Measurements from ENCODE around the gene BOLA1. TPM values are rescaled to one million over a fixed set of nuclear protein-coding genes. Genes with fewer than 3 reads are reported as not detected.
"Not testable (repeated sequence)": the region's sequence is repeated elsewhere in the genome, so short reads cannot be mapped to it uniquely, and the experiment has no call there.

The BOLA1 gene
- total RNA-seq, 1 experiment from 2014 or later = 17.4 TPM

GRCh38 chr1:149860684-149861496, 38.5 kb upstream of the BOLA1 start:
- H3K9me3 Mint-ChIP-seq (ENCODE audit: unreplicated experiment); H3K4me1 Mint-ChIP-seq (ENCODE audit: insufficient read depth, unreplicated experiment); H3K4me3 Mint-ChIP-seq (ENCODE audit: unreplicated experiment); H3K27ac Mint-ChIP-seq (ENCODE audit: low read depth, unreplicated experiment); DNase-seq (ENCODE audit: unreplicated experiment); CTCF ChIA-PET; intact Hi-C loops (cut with micrococcal nuclease); H3K27me3 Mint-ChIP-seq (ENCODE audit: insufficient read depth, unreplicated experiment); H3K36me3 Mint-ChIP-seq (ENCODE audit: insufficient read depth, unreplicated experiment); BruUV-seq (replicated peaks); POLR2A ChIA-PET: not testable (repeated sequence)

- CTCF ChIA-PET; BruUV-seq (replicated peaks); H3K36me3 Mint-ChIP-seq (ENCODE audit: insufficient read depth, unreplicated experiment); H3K9me3 Mint-ChIP-seq (ENCODE audit: unreplicated experiment); H3K4me1 Mint-ChIP-seq (ENCODE audit: insufficient read depth, unreplicated experiment); H3K27ac Mint-ChIP-seq (ENCODE audit: low read depth, unreplicated experiment); DNase-seq (ENCODE audit: unreplicated experiment); H3K4me3 Mint-ChIP-seq (ENCODE audit: unreplicated experiment); intact Hi-C loops (cut with micrococcal nuclease); H3K27me3 Mint-ChIP-seq (ENCODE audit: insufficient read depth, unreplicated experiment); POLR2A ChIA-PET: not testable (repeated sequence)
These were observed 37.8 kb upstream of the BOLA1 start for GRCh38 chr1:149861497-149862054.

GRCh38 chr1:149866887-149867286, 32.5 kb upstream of the BOLA1 start:
- intact Hi-C loops (cut with micrococcal nuclease); H3K9me3 Mint-ChIP-seq (ENCODE audit: unreplicated experiment); CTCF ChIA-PET; DNase-seq (ENCODE audit: unreplicated experiment); BruUV-seq (replicated peaks); H3K4me3 Mint-ChIP-seq (ENCODE audit: unreplicated experiment); H3K27me3 Mint-ChIP-seq (ENCODE audit: insufficient read depth, unreplicated experiment); H3K27ac Mint-ChIP-seq (ENCODE audit: low read depth, unreplicated experiment); H3K36me3 Mint-ChIP-seq (ENCODE audit: insufficient read depth, unreplicated experiment); POLR2A ChIA-PET; H3K4me1 Mint-ChIP-seq (ENCODE audit: insufficient read depth, unreplicated experiment): not testable (repeated sequence)

GRCh38 chr1:149873060-149873459, 26.3 kb upstream of the BOLA1 start:
- H3K4me3 Mint-ChIP-seq (ENCODE audit: unreplicated experiment); H3K27ac Mint-ChIP-seq (ENCODE audit: low read depth, unreplicated experiment); H3K36me3 Mint-ChIP-seq (ENCODE audit: insufficient read depth, unreplicated experiment); H3K4me1 Mint-ChIP-seq (ENCODE audit: insufficient read depth, unreplicated experiment); CTCF ChIA-PET; H3K27me3 Mint-ChIP-seq (ENCODE audit: insufficient read depth, unreplicated experiment); intact Hi-C loops (cut with micrococcal nuclease); BruUV-seq (replicated peaks); DNase-seq (ENCODE audit: unreplicated experiment); H3K9me3 Mint-ChIP-seq (ENCODE audit: unreplicated experiment): not testable (repeated sequence)
- POLR2A ChIA-PET = interaction anchor here (0.6 to 1.8 kb wide), 2 partner anchors 11 to 13 kb away, joined by 4 read pairs; a partner anchor contains a TSS

GRCh38 chr1:149877211-149877946, 22.0 kb upstream of the BOLA1 start:
- ChIA-PET CTCF (interaction anchor here (1.1 to 1.2 kb wide), 2 partner anchors 9 to 11 kb away, joined by 3 read pairs; a partner anchor contains a TSS), POLR2A (interaction anchor here (0.6 to 1.9 kb wide), 3 partner anchors 10 to 785 kb away, joined by 3 to 17 read pairs (median 5); a partner anchor contains a TSS)
- no TSS peak for BruUV-seq (replicated peaks)
- Mint-ChIP-seq H3K4me3 (ENCODE audit: unreplicated experiment) (no peak overlapping the region), H3K27ac (ENCODE audit: low read depth, unreplicated experiment) (no peak overlapping the region), H3K36me3 (ENCODE audit: insufficient read depth, unreplicated experiment) (no peaks in the 10 kb centered on the region), H3K27me3 (ENCODE audit: insufficient read depth, unreplicated experiment) (no peaks in the 10 kb centered on the region), H3K4me1 (ENCODE audit: insufficient read depth, unreplicated experiment) (no peaks in the 10 kb centered on the region), H3K9me3 (ENCODE audit: unreplicated experiment) (no peaks in the 10 kb centered on the region)
- intact Hi-C loops (cut with micrococcal nuclease) = no loop called here
- DNase-seq (ENCODE audit: unreplicated experiment) = no peak
- no peak for TF ChIP-seq CTCF (IDR thresholded peaks at IDR 0.05; ENCODE audit: unreplicated experiment)

Measured in MCF 10A (cell line).